Spleen (tissue), 11 donors: ENCODE data around the gene HSD17B13. TPM values are rescaled to one million over a fixed set of nuclear protein-coding genes. Genes with fewer than 3 reads are reported as not detected.

Source experiments
- DNase-seq: peaks from one replicate; pipeline ENCODE4 v3.0.0-alpha.2; 2020
- H3K27ac ChIP-seq, 8 donors: fragments of 200-600 bp; sonication (generic) in 7 of 8; 1 replicate in 4 of 8; 2 replicates in 4 of 8; pipeline versions ENCODE4 v1.5.0 to v1.8.0; 2016 to 2021; ENCODE audit warnings: inconsistent platforms in 4 of 8, mild to moderate bottlenecking in 4 of 8, moderate library complexity in 1 of 8
- H3K27me3 ChIP-seq, 7 donors: fragments of 200-600 bp; sonication (generic) in 6 of 7; replicated peaks in 1 of 7; 1 replicate in 4 of 7; 2 replicates in 3 of 7; pipeline versions ENCODE4 v1.5.0 to v1.8.0; 2016 to 2021; ENCODE audit warnings: inconsistent platforms in 3 of 7, mild to moderate bottlenecking in 1 of 7
- H3K36me3 ChIP-seq, 6 donors: fragments of 200-600 bp; sonication (generic) in 5 of 6; 1 replicate in 4 of 6; 2 replicates in 2 of 6; pipeline versions ENCODE4 v1.5.0 to v1.8.0; 2016 to 2021; ENCODE audit warnings: inconsistent platforms in 2 of 6
- H3K4me1 ChIP-seq, 6 donors: fragments of 200-600 bp; sonication (generic) in 5 of 6; 1 replicate in 3 of 6; 2 replicates in 3 of 6; pipeline versions ENCODE4 v1.5.0 to v1.8.0; 2016 to 2021; ENCODE audit warnings: inconsistent platforms in 3 of 6
- H3K4me3 ChIP-seq, 8 donors: fragments of 200-600 bp; sonication (generic) in 7 of 8; 1 replicate in 4 of 8; 2 replicates in 4 of 8; pipeline versions ENCODE4 v1.5.0 to v1.8.0; 2016 to 2021; ENCODE audit warnings: inconsistent platforms in 4 of 8, mild to moderate bottlenecking in 4 of 8, moderate library complexity in 2 of 8
- H3K9me3 ChIP-seq, 8 donors: fragments of 200-600 bp; sonication (generic) in 7 of 8; 1 replicate in 4 of 8; 2 replicates in 4 of 8; pipeline versions ENCODE4 v1.5.0 to v1.8.0; 2016 to 2021; ENCODE audit warnings: inconsistent platforms in 4 of 8
- CTCF ChIP-seq, 11 experiments: fragments of 200-600 bp in 7 of 11; fragments of 450-650 bp in 4 of 11; sonication (generic) in 4 of 11; IDR thresholded peaks in 8 of 11; conservative IDR thresholded peaks in 3 of 11; 1 replicate in 7 of 11; 2 replicates in 4 of 11; pipeline versions ENCODE4 v1.4.0 to v1.8.0; 2016 to 2021; ENCODE audit warnings: antibody characterized with exemption in 11 of 11, inconsistent platforms in 4 of 11, mild to moderate bottlenecking in 1 of 11
- POLR2A ChIP-seq, 3 donors: fragments of 450-650 bp; IDR thresholded peaks; one replicate each; pipeline ENCODE4 v1.5.1; 2017; ENCODE audit warnings: antibody characterized with exemption in 3 of 3, mild to moderate bottlenecking in 1 of 3
- POLR2AphosphoS5 ChIP-seq, 3 donors: sonication (generic); formaldehyde crosslinking; IDR thresholded peaks; one replicate each; pipeline ENCODE4 v1.5.1; 2017; ENCODE audit warnings: antibody characterized with exemption in 3 of 3
- WGBS, 5 donors: extraction: QIAGEN DNeasy Blood & Tissue Kit in 3 of 5; methylation state at CpG; one replicate each; pipeline versions ENCODE4 v1.1.5 to v1.1.7; 2013 to 2018; 5-methylcytosine and 5-hydroxymethylcytosine counted together
- intact Hi-C: fragments of 100-400 bp; cut with DNase I; formaldehyde crosslinking; loops from one replicate; pipeline ENCODE4 v1.15.0; 2023; ENCODE audit warnings: low total_unique reads
- polyA plus RNA-seq, 3 donors: library from polyadenylated mRNA; stranded (reverse); fragments of 200-250 nt; gene quantifications; one replicate each; pipeline ENCODE4 v1.2.1, GENCODE V29; 2013
- total RNA-seq, 7 donors: library from RNA; depleted of rRNA in 3 of 7; stranded (reverse); fragments of >200 nt in 3 of 7; fragmentation: NEBNext Ultra II Directional in 4 of 7; extraction: Animal tissue kit (Norgen Biotek cat#: 25700) in 4 of 7; gene quantifications; one replicate each; pipeline versions ENCODE4 v1.1.0 to v1.2.1, GENCODE V29; 2016 to 2021
- donor health status: healthy with polysubstance abuse.
- donor health status: DM: no; HTN: no; CAD: no; lungs with moderate emphysema.
- donor health status: DM: no; HTN: no; CAD: no.
- donor health status: Bipolar disorder and iron deficiency.
- donor health status: healthy.
- donor health status: DM: no; HTN: no; CAD: no.
- donor health status: DM: yes; HTN: yes; CAD: no.

Gene HSD17B13
- total and polyA plus RNA-seq, 10 donors: 0.09 to 1.2 (median 0.40) TPM

GRCh38 chr4:87363552-87363951 is 40.9 kb upstream of the HSD17B13 start:
- Histone ChIP-seq H3K27ac (no peak overlapping the region), H3K9me3 (no peaks in the 10 kb centered on the region), H3K27me3 (no peaks in the 10 kb centered on the region), H3K4me1 (no peaks in the 10 kb centered on the region), H3K4me3 (no peak overlapping the region), H3K36me3 (peaks cover 3 to 100% (median 47%) of the 10 kb centered on the region in 6 donors)
- intact Hi-C loops: no loop called here
- 87 to 99% (median 99%) methylated on average over 2 of the region's 2 CpGs for WGBS, 5 donors
- no peak for DNase-seq
- TF ChIP-seq POLR2A (IDR thresholded peaks at IDR 0.05) (no peak), CTCF (IDR thresholded peaks at IDR 0.05 in 8 of 11, conservative IDR thresholded peaks at IDR 0.05 in 3 of 11) (no peak)

GRCh38 chr4:87360338-87360935 is 37.8 kb upstream of the HSD17B13 start:
- intact Hi-C loops: no loop called here
- H3K27me3 ChIP-seq: no peaks in the 10 kb centered on the region
- no peaks in the 10 kb centered on the region for H3K4me1 ChIP-seq
- WGBS, 5 donors: 81 to 86% (median 84%) methylated on average over 7 of the region's 7 CpGs
- H3K9me3 ChIP-seq: no peaks in the 10 kb centered on the region
- H3K4me3 ChIP-seq: no peak overlapping the region
- H3K27ac ChIP-seq: no peak overlapping the region
- H3K36me3 ChIP-seq: peaks cover 3 to 99% (median 56%) of the 10 kb centered on the region in 6 donors
- DNase-seq: no peak
- TF ChIP-seq CTCF (IDR thresholded peaks at IDR 0.05 in 8 of 11, conservative IDR thresholded peaks at IDR 0.05 in 3 of 11) (no peak), POLR2A (IDR thresholded peaks at IDR 0.05) (no peak), POLR2AphosphoS5 (IDR thresholded peaks at IDR 0.05) (no peak)

GRCh38 chr4:87359258-87359657 is 36.6 kb upstream of the HSD17B13 start:
- intact Hi-C loops: no loop called here
- Histone ChIP-seq H3K4me3 (no peak overlapping the region), H3K27me3 (no peaks in the 10 kb centered on the region), H3K4me1 (peaks cover 0 to 6% (median 2%) of the 10 kb centered on the region in 6 donors), H3K27ac (no peak overlapping the region), H3K36me3 (peaks cover 0 to 99% (median 49%) of the 10 kb centered on the region in 6 donors), H3K9me3 (no peaks in the 10 kb centered on the region)
- TF ChIP-seq CTCF (IDR thresholded peaks at IDR 0.05 in 8 of 11, conservative IDR thresholded peaks at IDR 0.05 in 3 of 11) (no peak), POLR2AphosphoS5 (IDR thresholded peaks at IDR 0.05) (no peak), POLR2A (IDR thresholded peaks at IDR 0.05) (no peak)
- DNase-seq: no peak
- 95 to 100% (median 98%) methylated on average over 4 of the region's 4 CpGs for WGBS, 5 donors

GRCh38 chr4:87356832-87357526 is 34.3 kb upstream of the HSD17B13 start:
- TF ChIP-seq CTCF (IDR thresholded peaks at IDR 0.05 in 8 of 11, conservative IDR thresholded peaks at IDR 0.05 in 3 of 11) (no peak), POLR2AphosphoS5 (IDR thresholded peaks at IDR 0.05) (no peak), POLR2A (IDR thresholded peaks at IDR 0.05) (no peak)
- 94 to 100% (median 95%) methylated on average over 2 of the region's 2 CpGs for WGBS, 5 donors
- peaks cover 0 to 12% (median 8%) of the 10 kb centered on the region in 6 donors for H3K4me1 ChIP-seq
- H3K27ac ChIP-seq: no peak overlapping the region
- H3K4me3 ChIP-seq: no peak overlapping the region
- peaks cover 0 to 91% (median 36%) of the 10 kb centered on the region in 6 donors for H3K36me3 ChIP-seq
- no peak for DNase-seq
- H3K9me3 ChIP-seq: no peaks in the 10 kb centered on the region
- intact Hi-C loops: no loop called here
- H3K27me3 ChIP-seq: no peaks in the 10 kb centered on the region
